HepG2 (cell line): Measurements from ENCODE around the gene AXIN2. TPM values are rescaled to one million over a fixed set of nuclear protein-coding genes. Genes with fewer than 3 reads are reported as not detected.

Source experiments
- ARHGAP35 ChIP-seq: sonication (generic); formaldehyde crosslinking; IDR thresholded peaks from 2 replicates; pipeline ENCODE4 v1.9.0; 2022; ENCODE audit warnings: mild to moderate bottlenecking, inconsistent platforms, moderate library complexity, missing genetic modification reagents, borderline replicate concordance
- EHMT2 ChIP-seq: fragments of 200-600 bp; sonication (generic); IDR thresholded peaks from 2 replicates; pipeline ENCODE4 v1.7.0; 2017; ENCODE audit warnings: antibody characterized with exemption, low read depth, low read length, borderline replicate concordance
- GMEB2 ChIP-seq: IDR thresholded peaks from 2 replicates; pipeline ENCODE4 v1.6.1; 2016; ENCODE audit warnings: missing biosample characterization, missing genetic modification reagents, low read depth
- HNF1A ChIP-seq, 2 experiments: sonication (generic) in 1 of 2; formaldehyde crosslinking in 1 of 2; IDR thresholded peaks; 2 replicates each; pipeline versions ENCODE4 v1.4.0 to v1.6.1; 2016 to 2020; ENCODE audit warnings: borderline replicate concordance in 1 of 2, low read depth in 1 of 2, mild to moderate bottlenecking in 1 of 2, missing genetic modification reagents in 1 of 2
- KLF12 ChIP-seq: sonication (generic); formaldehyde crosslinking; IDR thresholded peaks from 2 replicates; pipeline ENCODE4 v1.4.0; 2020; ENCODE audit warnings: missing genetic modification reagents, borderline replicate concordance
- KLF9 ChIP-seq: IDR thresholded peaks from 2 replicates; pipeline ENCODE4 v1.6.1; 2016; ENCODE audit warnings: low read depth
- MEIS2 ChIP-seq: sonication (generic); formaldehyde crosslinking; IDR thresholded peaks from 2 replicates; pipeline ENCODE4 v1.9.0; 2021; ENCODE audit warnings: mild to moderate bottlenecking, missing genetic modification reagents
- SCMH1 ChIP-seq: sonication (generic); formaldehyde crosslinking; IDR thresholded peaks from 2 replicates; pipeline ENCODE4 v1.9.0; 2021; ENCODE audit warnings: missing genetic modification reagents, mild to moderate bottlenecking, borderline replicate concordance
- SMAD3 ChIP-seq: sonication (generic); formaldehyde crosslinking; IDR thresholded peaks from 2 replicates; pipeline ENCODE4 v1.4.0; 2020; ENCODE audit warnings: missing genetic modification reagents
- SNAPC5 ChIP-seq: sonication (generic); formaldehyde crosslinking; IDR thresholded peaks from 2 replicates; pipeline ENCODE4 v1.8.1; 2023; ENCODE audit warnings: mild to moderate bottlenecking, missing genetic modification reagents, borderline replicate concordance
- SYNCRIP ChIP-seq: fragments of 200-400 bp; formaldehyde crosslinking; IDR thresholded peaks from 2 replicates; pipeline ENCODE4 v1.6.1; 2018; ENCODE audit warnings: mild to moderate bottlenecking, low read depth, low read length; ENCODE audit not compliant: insufficient read depth
- TSC22D2 ChIP-seq: sonication (generic); formaldehyde crosslinking; IDR thresholded peaks from 2 replicates; pipeline ENCODE4 v1.5.1; 2020; ENCODE audit warnings: missing genetic modification reagents, mild to moderate bottlenecking, borderline replicate concordance
- ZBTB14 ChIP-seq: sonication (generic); formaldehyde crosslinking; IDR thresholded peaks from 2 replicates; pipeline ENCODE4 v1.4.0; 2020; ENCODE audit warnings: missing genetic modification reagents
- ZKSCAN1 ChIP-seq: fragments of 150-350 bp; IDR thresholded peaks from 2 replicates; pipeline ENCODE4 v1.6.1; 2014; ENCODE audit warnings: low read length
- ZNF234 ChIP-seq: sonication (generic); formaldehyde crosslinking; conservative IDR thresholded peaks from 2 replicates; pipeline ENCODE4 v1.5.1; 2020; ENCODE audit warnings: mild to moderate bottlenecking, missing genetic modification reagents
- ZNF333 ChIP-seq: sonication (generic); formaldehyde crosslinking; IDR thresholded peaks from 2 replicates; pipeline ENCODE4 v1.4.0; 2020; ENCODE audit warnings: mild to moderate bottlenecking, missing genetic modification reagents, borderline replicate concordance
- ZNF354B ChIP-seq: sonication (generic); formaldehyde crosslinking; IDR thresholded peaks from 2 replicates; pipeline ENCODE4 v1.8.0; 2022; ENCODE audit warnings: mild to moderate bottlenecking, missing genetic modification reagents
- ZNF558 ChIP-seq: sonication (generic); formaldehyde crosslinking; IDR thresholded peaks from 2 replicates; pipeline ENCODE4 v1.9.0; 2022; ENCODE audit warnings: mild to moderate bottlenecking, missing genetic modification reagents, borderline replicate concordance
- ZNF619 ChIP-seq: sonication (generic); formaldehyde crosslinking; IDR thresholded peaks from 2 replicates; pipeline ENCODE4 v1.4.0; 2020; ENCODE audit warnings: mild to moderate bottlenecking, missing genetic modification reagents
- polyA plus RNA-seq, 8 experiments: library from polyadenylated mRNA; depleted of rRNA in 3 of 8; stranded (reverse) in 7 of 8; unstranded in 1 of 8; fragments of >200 nt; fragmentation: Illumina TruSeq in 4 of 8; extraction: Trizol in 4 of 8; gene quantifications; 2 replicates each; pipeline versions ENCODE4 v1.2.1 to v1.2.3, GENCODE V29; 2011 to 2016; ENCODE audit warnings: low read depth in 4 of 8, missing spikeins in 1 of 8, mixed read lengths in 1 of 8; ENCODE audit not compliant: insufficient read depth in 1 of 8
- total RNA-seq, 5 experiments: library from RNA; depleted of rRNA; stranded (reverse); fragments of >200 nt; fragmentation: Illumina TruSeq; extraction: Trizol; gene quantifications; 2 replicates each; pipeline ENCODE4 v1.2.3, GENCODE V29; 2016; ENCODE audit warnings: low read depth in 1 of 5

The AXIN2 gene
- total and polyA plus RNA-seq, 2 of the 13 experiments (the other 11 are each of a cell fraction or from before 2014, with no cell fraction given): 58.6 to 63.4 TPM

GRCh38 chr17:65561452-65562205 is at the start of gene AXIN2 (continued):
- TF ChIP-seq SNAPC5 (peak; percentile 84; the same call in 1 of the 2 replicates), ZNF333 (CRISPR knock-in tag) (0 out of 2 replicates have a peak, but pooled peaks have one; percentile 46), HNF1A (IDR thresholded peaks at IDR 0.05; ENCODE audit: low read depth) (peak; percentile 49; the same call in 1 of the 2 replicates), HNF1A (CRISPR knock-in tag; IDR thresholded peaks at IDR 0.05; ENCODE audit: borderline replicate concordance) (peak; percentile 85; the same call in 1 of the 2 replicates), TSC22D2 (CRISPR knock-in tag) (peak; percentile 92), ZNF619 (CRISPR knock-in tag) (no peak), ZNF558 (CRISPR knock-in tag) (peak; percentile 99; the same call in 1 of the 2 replicates), ZKSCAN1 (no peak), GMEB2 (no peak), KLF9 (0 out of 2 replicates have a peak, but pooled peaks have one; percentile 83), EHMT2 (no peak), SYNCRIP (no peak), ZNF234 (CRISPR knock-in tag) (no peak), ZNF354B (CRISPR knock-in tag) (0 out of 2 replicates have a peak, but pooled peaks have one; percentile 74), SMAD3 (CRISPR knock-in tag) (peak; percentile 86; the same call in 1 of the 2 replicates), SCMH1 (CRISPR knock-in tag) (no peak), KLF12 (0 out of 2 replicates have a peak, but pooled peaks have one; percentile 53), ARHGAP35 (peak; percentile 76; the same call in 1 of the 2 replicates), ZBTB14 (peak; percentile 80), MEIS2 (CRISPR knock-in tag) (peak; percentile 92)
